ENCODE results near the gene PRSS33. TPM values are rescaled to one million over a fixed set of nuclear protein-coding genes. Genes with fewer than 3 reads are reported as not detected.

PRSS33 gene
- total and polyA plus RNA-seq, 9 of the 15 experiments (the other 6 are each of a cell fraction or from before 2014, with no cell fraction given) = not detected

DNA sequence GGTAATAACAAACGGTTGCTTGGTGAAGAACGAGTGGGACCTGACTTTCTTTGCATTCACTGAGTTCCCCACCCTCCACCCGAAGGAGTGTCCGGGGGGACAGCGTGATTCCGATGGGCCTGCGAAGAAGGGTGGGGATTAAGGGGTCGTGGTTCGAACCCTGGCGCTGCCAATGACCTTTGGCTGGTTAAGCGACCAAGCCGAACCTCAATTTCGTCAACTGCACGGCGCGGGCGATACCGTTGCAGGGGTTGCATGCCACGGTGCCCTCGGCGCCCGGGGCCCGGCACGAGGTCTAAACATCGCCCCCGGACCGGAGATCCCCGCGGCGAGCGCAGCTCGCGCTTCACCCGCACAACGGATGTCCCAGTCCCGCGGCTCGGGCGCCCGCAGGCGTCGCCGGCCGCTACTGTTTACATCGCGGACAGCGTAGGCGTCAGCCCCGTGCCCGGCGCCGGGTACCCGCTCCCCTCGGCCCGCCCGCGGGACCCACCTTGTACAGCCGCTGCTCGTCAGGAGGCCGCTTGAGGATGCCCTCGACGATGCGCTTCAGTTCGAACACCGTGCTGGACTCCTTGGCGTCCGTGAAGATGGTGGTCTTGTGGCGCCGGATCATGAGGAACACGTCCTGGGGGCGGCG lies 10.7 kb downstream of the PRSS33 start (continued):
- TF ChIP-seq, protein P1, sequence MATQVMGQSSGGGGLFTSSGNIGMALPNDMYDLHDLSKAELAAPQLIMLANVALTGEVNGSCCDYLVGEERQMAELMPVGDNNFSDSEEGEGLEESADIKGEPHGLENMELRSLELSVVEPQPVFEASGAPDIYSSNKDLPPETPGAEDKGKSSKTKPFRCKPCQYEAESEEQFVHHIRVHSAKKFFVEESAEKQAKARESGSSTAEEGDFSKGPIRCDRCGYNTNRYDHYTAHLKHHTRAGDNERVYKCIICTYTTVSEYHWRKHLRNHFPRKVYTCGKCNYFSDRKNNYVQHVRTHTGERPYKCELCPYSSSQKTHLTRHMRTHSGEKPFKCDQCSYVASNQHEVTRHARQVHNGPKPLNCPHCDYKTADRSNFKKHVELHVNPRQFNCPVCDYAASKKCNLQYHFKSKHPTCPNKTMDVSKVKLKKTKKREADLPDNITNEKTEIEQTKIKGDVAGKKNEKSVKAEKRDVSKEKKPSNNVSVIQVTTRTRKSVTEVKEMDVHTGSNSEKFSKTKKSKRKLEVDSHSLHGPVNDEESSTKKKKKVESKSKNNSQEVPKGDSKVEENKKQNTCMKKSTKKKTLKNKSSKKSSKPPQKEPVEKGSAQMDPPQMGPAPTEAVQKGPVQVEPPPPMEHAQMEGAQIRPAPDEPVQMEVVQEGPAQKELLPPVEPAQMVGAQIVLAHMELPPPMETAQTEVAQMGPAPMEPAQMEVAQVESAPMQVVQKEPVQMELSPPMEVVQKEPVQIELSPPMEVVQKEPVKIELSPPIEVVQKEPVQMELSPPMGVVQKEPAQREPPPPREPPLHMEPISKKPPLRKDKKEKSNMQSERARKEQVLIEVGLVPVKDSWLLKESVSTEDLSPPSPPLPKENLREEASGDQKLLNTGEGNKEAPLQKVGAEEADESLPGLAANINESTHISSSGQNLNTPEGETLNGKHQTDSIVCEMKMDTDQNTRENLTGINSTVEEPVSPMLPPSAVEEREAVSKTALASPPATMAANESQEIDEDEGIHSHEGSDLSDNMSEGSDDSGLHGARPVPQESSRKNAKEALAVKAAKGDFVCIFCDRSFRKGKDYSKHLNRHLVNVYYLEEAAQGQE (IDR thresholded peaks at IDR 0.05; ENCODE audit: borderline replicate concordance) = no peak
- TF ChIP-seq, protein P1 (CRISPR knock-in tag; IDR thresholded peaks at IDR 0.05; ENCODE audit: low read depth) = 0 out of 2 replicates have a peak, but pooled peaks have one; percentile 71
- TF ChIP-seq, protein P2, sequence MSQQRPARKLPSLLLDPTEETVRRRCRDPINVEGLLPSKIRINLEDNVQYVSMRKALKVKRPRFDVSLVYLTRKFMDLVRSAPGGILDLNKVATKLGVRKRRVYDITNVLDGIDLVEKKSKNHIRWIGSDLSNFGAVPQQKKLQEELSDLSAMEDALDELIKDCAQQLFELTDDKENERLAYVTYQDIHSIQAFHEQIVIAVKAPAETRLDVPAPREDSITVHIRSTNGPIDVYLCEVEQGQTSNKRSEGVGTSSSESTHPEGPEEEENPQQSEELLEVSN (IDR thresholded peaks at IDR 0.05; ENCODE audit: borderline replicate concordance in 1 of 2, extremely low read depth in 1 of 2, insufficient read depth in 1 of 2, insufficient read length in 1 of 2, low read depth in 1 of 2, low read length in 1 of 2, poor library complexity in 1 of 2, severe bottlenecking in 1 of 2) = peak; percentile 31 to 75
- TF ChIP-seq, protein P3, sequence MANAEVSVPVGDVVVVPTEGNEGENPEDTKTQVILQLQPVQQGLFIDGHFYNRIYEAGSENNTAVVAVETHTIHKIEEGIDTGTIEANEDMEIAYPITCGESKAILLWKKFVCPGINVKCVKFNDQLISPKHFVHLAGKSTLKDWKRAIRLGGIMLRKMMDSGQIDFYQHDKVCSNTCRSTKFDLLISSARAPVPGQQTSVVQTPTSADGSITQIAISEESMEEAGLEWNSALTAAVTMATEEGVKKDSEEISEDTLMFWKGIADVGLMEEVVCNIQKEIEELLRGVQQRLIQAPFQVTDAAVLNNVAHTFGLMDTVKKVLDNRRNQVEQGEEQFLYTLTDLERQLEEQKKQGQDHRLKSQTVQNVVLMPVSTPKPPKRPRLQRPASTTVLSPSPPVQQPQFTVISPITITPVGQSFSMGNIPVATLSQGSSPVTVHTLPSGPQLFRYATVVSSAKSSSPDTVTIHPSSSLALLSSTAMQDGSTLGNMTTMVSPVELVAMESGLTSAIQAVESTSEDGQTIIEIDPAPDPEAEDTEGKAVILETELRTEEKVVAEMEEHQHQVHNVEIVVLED (CRISPR knock-in tag; IDR thresholded peaks at IDR 0.05) = no peak
- TF ChIP-seq HIVEP1 (CRISPR knock-in tag; IDR thresholded peaks at IDR 0.05) = no peak
- no peak for TF ChIP-seq ZFP36 (IDR thresholded peaks at IDR 0.05; ENCODE audit: low read depth, low read length, partially characterized antibody)
- peak; percentile 69 for TF ChIP-seq RBBP5 (IDR thresholded peaks at IDR 0.05; ENCODE audit: borderline replicate concordance, insufficient read depth, low read length, poor library complexity, severe bottlenecking)
- no peak for TF ChIP-seq TOE1 (IDR thresholded peaks at IDR 0.05; ENCODE audit: borderline replicate concordance)
- no peak for TF ChIP-seq TOE1 (CRISPR knock-in tag; IDR thresholded peaks at IDR 0.05; ENCODE audit: borderline replicate concordance, low read depth)
- TF ChIP-seq, protein P4, sequence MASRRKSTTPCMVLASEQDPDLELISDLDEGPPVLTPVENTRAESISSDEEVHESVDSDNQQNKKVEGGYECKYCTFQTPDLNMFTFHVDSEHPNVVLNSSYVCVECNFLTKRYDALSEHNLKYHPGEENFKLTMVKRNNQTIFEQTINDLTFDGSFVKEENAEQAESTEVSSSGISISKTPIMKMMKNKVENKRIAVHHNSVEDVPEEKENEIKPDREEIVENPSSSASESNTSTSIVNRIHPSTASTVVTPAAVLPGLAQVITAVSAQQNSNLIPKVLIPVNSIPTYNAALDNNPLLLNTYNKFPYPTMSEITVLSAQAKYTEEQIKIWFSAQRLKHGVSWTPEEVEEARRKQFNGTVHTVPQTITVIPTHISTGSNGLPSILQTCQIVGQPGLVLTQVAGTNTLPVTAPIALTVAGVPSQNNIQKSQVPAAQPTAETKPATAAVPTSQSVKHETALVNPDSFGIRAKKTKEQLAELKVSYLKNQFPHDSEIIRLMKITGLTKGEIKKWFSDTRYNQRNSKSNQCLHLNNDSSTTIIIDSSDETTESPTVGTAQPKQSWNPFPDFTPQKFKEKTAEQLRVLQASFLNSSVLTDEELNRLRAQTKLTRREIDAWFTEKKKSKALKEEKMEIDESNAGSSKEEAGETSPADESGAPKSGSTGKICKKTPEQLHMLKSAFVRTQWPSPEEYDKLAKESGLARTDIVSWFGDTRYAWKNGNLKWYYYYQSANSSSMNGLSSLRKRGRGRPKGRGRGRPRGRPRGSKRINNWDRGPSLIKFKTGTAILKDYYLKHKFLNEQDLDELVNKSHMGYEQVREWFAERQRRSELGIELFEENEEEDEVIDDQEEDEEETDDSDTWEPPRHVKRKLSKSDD (conservative IDR thresholded peaks at IDR 0.05; ENCODE audit: low read length) = no peak
- no peak for TF ChIP-seq DNMT1 (IDR thresholded peaks at IDR 0.05)

Measured in K562 (cell line).